Panc1 (cell line): ENCODE results near the gene XYLT1.

Source experiments
- POLR2AphosphoS5 ChIP-seq: IDR thresholded peaks from 2 replicates; pipeline ENCODE4 v1.6.1; 2012; ENCODE audit warnings: mild to moderate bottlenecking, low read depth, low read length, moderate library complexity
- TCF7L2 ChIP-seq: IDR thresholded peaks from 2 replicates; pipeline ENCODE4 v1.6.1; 2011; ENCODE audit warnings: mild to moderate bottlenecking, low read depth, low read length, inconsistent platforms
- TF ChIP-seq, protein P1 (sequence below): fragments of 450-650 bp; IDR thresholded peaks from 2 replicates; pipeline ENCODE4 v1.5.1; 2017; ENCODE audit warnings: mild to moderate bottlenecking

GRCh38 chr16:17412221-17412620, 58.5 kb downstream of the XYLT1 start:
- TF ChIP-seq, protein P1, sequence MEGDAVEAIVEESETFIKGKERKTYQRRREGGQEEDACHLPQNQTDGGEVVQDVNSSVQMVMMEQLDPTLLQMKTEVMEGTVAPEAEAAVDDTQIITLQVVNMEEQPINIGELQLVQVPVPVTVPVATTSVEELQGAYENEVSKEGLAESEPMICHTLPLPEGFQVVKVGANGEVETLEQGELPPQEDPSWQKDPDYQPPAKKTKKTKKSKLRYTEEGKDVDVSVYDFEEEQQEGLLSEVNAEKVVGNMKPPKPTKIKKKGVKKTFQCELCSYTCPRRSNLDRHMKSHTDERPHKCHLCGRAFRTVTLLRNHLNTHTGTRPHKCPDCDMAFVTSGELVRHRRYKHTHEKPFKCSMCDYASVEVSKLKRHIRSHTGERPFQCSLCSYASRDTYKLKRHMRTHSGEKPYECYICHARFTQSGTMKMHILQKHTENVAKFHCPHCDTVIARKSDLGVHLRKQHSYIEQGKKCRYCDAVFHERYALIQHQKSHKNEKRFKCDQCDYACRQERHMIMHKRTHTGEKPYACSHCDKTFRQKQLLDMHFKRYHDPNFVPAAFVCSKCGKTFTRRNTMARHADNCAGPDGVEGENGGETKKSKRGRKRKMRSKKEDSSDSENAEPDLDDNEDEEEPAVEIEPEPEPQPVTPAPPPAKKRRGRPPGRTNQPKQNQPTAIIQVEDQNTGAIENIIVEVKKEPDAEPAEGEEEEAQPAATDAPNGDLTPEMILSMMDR = no peak
- no peak for TF ChIP-seq TCF7L2
- TF ChIP-seq POLR2AphosphoS5 = no peak
